Measurements from ENCODE around the gene SPI1.
"Not testable (repeated sequence)": the region's sequence is repeated elsewhere in the genome, so short reads cannot be mapped to it uniquely, and the experiment has no call there.

The SPI1 gene

DNA sequence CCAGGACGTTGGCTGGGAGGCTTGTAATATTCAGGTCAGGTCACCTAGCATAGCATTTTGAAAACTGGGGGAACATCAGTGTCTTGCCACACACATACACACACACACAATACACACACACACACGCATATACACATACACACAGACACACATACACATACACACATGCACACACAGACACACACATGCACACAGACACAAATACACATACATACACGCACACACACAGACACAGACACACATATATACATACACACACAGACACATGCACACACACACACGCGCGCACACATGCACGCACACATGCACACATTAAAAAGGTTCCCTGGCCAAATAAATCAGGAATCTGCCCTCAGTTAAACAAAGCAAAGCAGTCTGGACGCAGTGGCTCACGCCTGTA, 38.3 kb downstream of the SPI1 start:
- DNase-seq (ENCODE audit: low read depth): no peak

DNA sequence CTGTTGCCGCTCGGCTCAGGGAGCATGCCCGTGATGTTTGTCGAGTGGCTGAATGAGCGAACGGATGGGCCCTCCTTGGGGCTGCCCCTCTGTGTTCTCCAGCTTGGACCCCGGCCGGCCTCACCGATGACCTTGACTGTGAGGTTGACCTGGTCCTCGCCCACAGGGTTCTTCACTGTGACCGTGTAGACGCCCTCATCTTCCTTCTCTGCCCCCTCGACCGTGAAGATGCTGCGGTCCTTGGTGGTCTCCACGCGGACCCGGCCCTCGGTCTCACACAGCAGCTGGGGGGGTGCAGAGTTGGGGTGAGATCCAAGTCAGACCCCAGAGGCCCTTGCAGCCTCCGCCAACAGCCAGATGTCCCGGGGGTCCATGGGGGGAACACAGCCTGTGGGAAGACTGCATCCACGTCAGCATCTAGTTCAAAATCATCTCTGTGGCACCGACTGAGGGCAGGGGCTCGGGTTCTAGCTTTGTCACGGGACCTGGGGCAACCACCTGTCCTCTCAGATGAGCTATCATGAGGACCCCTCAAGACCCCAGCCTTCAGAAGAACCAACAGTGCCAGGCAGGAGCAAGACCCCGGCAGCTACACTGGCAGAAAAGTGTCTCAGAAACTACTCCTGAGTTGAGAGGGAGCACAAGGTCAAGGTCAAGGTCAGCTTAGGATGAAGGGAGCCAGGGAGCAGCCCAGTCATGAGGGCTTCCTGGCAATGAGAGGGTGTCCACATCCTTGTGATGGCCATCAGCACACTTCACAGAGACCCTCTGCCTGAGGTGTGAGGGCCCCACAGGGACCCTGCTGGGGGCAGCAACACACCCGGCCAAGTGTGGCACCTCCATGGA, 39.7 kb downstream of the SPI1 start:
- no peak for DNase-seq (ENCODE audit: low read depth)

DNA sequence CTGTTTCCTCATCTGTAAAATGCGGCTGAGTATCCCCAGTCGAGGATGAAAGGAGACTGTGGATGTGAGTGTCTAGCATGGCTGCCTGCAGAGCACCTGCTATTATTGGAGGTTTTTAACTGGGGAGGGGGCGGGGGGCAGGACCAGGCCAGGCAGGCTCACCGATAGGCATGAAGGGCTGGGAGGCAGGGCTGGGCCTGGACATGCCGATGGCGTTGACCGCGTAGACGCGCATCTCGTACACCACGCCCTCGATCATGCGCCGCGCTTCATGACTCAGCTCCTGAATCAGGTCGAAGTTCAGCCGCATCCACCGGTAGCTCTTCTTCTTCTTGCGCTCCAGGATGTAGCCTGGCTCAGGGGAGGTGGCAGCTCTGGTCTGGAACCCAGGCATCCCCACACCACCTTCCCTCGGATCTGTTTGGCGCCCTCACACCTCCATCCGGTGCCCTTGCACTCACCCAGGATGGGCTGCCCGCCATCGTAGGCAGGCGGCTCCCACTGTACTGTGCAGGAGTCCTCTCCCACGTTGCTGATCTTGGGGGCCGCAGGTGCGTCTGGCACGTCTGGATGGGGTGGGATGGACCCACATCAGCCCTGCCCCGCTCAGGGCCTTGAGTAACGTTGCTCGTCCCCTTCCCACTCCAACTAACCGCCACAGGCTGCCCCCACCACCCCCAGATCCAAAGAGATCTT, 41.0 kb downstream of the SPI1 start:
- no peak for DNase-seq (ENCODE audit: low read depth)

DNA sequence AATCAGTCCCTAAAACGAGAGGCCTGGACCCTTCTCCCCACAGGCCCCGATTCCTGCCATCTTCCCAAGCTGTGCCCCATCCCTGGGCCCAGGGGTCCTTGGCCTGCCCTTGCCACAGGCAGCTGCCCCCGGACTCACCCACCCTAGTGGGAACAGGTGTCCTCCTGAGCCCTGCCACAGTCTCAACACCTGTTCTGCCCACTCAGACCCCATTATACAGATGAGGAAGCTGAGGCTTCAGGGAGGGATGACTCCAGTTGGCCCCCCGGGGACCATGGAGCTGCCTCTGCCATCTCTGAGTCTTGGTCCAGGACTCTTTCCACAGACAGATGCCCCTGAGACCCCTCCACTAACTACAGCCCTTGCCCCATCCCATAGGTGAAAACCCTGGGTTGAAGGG, 41.8 kb downstream of the SPI1 start:
- DNase-seq (ENCODE audit: low read depth): no peak

DNA sequence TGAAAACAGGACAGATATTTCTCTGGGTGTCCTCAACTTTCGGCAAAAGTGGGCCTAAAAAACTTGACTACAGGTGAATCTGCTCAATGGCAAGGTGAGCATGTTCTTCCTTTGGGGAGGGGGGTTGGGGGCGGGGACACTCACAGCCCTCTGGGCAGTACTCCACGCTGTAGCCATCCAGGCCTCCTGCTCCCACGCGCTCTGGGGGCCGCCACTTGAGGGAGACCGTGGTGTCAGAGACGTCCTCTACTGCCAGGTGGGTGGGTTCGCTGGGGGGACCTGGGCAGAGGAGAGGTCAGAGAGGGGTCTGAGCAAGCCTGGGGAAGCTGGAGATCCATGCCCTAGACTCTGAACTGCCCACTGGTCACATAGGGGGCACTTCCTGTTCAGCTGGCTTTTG, 42.6 kb downstream of the SPI1 start:
- no peak for DNase-seq (ENCODE audit: low read depth)

DNA sequence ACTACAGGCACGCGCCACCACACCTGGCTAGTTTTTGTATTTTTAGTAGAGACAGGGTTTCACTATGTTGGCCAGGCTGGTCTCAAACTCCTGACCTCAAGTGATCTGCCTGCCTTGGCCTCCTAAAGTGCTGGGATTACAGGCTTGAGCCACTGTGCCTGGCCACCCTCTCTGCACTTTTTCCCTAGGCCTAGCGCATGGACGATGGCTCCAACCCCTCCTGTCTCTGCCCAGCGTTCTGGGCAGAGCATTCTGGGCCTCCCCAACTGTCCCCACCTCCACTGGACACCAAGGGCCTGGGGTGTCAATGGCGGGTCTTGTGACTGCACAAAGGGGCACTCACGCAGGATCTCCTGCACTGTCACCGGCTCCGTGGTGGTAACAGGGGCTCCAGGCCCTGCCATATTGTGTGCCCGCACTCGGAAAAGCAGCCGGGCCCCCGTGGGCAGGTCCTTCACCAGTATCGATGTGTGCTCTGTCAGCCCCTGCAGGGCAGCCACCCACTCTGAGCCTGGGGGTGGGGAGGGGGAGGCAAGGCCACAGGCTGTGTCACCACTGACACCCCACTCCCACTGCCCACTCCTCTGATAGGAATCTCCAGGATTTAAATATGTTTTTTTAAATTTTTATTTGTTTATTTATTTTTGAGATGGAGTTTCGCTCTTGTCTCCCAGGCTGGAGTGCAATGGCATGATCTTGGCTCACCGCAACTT, 43.5 kb downstream of the SPI1 start:
- not testable (repeated sequence) for DNase-seq (ENCODE audit: low read depth)

DNA sequence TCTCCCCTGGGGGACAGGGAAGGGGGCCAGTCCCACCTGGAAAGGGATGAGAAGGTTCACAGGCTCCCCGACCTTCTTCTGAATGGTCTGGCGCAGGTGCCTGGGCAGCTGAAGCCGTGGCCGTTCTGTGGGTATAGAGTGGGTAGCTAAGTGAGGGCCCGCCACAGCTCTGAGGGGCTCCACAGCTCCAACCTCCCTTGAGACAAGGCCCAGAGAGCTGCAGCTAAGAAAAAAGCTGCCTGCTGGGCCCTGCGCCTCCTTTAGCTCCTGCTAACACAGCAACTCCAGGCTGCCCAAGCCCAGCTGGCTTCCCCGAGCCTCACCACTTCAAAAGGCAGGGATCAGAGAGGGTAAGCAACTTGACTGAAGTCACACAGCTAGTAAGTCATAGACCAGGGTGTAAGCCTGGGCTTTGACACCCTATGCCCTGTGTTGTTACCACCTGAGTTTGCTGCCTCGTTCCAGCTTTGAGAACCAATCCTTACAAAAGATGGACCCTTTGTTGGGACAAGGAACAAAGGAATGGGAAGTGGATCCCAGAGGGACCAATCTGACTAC, 44.4 kb downstream of the SPI1 start:
- no peak for DNase-seq (ENCODE audit: low read depth)

DNA sequence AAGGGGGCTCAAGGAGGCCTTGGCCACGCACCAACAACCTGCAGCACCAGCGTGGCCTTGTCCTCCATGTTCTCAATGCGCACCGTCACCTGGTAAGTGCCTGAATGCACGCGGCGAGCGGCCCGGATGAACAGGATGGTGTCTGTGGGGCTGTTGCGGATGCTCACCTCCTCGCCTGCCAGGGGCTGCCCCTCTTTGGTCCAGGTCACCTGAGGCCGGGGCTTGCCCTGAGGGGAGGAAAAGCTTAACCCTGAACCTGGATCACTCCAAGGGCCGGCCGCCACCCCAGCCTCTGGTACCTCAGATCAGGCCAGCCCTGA, 44.9 kb downstream of the SPI1 start:
- DNase-seq (ENCODE audit: low read depth): no peak

DNA sequence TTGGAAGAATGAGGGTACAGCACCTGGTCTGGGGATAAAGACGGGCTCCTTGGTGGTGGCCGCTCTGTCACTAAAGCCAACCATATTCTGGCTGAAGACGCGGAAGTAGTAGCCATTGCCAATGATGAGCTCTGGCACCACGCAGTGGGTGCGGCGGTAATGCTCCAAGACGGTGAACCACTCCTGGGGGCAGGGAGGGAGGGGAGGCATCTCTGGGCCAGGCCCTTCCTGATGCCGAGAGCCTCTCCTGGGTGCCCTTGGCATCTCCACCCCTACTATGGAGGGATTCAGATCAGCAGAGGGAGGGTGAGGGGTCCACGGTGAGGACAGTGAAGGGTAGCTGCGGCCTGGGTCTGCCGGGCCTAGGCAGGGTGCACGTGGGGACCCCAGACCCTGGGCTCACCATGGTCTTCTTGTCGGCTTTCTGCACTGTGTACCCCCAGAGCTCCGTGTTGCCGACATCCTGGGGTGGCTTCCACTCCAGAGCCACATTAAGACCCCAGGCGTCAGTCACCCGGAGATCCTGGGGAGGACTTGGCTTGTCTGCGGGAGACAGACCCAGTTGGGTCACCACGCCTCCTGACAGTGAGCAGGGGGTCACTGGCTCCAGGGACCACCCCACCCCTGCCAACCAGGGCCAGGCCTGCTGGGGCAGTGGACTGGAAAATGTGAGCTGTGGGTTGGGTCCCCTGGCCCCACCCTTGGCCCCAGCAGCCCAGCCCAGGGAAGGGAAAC, 45.4 kb downstream of the SPI1 start:
- no peak for DNase-seq (ENCODE audit: low read depth)

DNA sequence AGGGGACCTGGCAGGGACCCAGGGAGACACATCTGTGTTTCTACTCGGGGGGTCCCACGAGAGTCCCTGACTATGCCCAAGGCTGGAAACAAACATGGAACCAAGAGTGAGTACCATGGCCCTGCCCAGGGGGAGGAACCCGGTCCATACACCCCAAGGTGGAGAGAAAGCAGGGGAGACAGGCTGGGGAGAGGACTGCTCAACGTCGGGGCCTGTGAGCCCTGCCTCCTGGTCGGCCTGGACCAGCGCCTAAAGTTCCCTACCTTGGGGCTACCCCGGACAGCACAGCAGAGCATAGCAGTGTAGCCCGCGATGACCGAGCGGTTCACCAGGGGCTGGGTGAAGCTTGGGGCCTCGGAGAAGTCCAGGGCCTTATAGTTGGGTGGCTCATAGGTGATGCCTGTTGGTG, 46.0 kb downstream of the SPI1 start:
- DNase-seq (ENCODE audit: low read depth): no peak

DNA sequence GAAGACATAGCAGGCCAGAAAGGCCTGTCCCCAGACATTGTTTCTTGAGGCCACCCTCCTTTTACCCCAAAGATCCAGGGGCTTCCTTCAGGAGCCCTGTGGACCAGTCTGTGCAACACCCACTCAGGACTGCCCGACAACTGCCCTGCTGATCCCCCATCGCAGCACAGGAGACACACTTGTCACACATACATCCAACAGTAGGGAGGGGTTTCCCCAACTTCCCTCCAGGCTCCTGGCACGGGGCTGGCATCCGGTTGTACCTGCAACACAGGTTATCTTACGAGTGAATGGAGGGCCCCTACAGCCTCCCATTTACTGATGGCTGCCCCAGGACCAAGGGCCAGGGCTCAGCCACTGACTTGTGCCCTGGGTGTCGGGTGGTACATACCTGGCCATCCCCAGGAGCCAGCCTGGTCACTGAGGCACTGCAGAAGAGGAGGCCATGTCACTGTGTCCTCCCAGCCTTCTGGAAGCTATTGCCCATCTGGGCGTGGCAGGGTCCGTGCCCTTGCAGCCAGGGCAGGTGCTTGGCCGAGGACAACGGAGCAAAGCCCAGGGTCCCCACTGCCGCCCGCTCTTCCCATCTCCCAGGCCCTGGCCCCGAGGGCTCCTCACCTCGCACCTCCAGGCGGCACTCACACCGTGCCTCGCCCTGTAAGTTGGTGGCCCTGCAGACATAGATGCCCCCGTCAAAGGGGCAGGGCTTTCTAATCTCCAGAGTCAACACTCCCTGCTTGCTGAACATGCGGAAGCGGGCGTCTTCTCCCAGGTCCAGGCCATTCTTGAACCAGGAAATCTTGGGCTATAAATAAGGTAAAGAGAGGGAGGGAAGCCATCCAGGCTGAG, 46.7 kb downstream of the SPI1 start:
- no peak for DNase-seq (ENCODE audit: low read depth)

DNA sequence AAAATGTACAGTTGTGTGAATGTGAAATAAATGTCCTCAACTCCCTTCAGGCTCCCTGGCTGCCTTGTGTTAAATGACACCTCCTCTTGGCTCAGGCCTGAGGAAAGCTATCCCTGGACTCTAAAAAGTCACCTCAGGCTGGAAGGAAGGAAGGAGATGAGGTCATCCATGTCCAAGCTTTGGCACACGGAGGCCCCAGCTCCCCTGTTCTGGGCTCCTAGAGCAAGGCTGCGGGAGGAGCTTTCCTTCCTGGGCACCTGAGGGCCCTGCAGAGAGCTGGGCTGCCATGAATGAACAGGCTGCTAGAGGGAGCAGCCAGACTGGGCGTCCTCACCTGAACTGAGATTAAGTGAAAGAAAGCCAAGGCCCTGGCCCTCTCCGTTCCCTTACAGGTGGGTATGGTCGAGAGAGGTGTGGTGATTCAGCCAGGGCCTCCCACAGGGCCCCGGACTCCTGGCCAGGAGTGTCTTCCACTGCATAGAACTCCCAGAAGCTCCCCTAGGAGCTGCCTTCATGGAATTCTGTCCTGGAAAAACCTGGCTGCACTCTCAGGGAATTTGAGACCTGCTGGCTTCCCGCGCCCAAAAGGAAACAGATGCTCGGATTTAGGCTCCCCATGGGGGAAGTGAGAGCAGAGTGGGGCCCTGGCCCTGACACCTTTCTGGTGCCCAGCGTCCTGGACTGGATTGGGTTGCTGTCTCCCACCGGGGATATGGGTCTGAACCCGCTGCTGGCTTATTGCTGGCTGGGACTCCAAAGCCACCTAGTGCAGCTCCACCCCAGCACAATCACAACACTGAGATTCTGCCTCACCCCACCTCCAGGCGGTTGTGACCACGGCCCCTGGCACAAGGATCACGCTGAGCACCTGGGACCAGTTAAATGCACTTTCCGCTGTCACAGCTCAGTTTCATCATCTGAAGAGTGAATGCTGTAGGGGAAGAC, 48.1 kb downstream of the SPI1 start:
- no peak for DNase-seq (ENCODE audit: low read depth)

DNA sequence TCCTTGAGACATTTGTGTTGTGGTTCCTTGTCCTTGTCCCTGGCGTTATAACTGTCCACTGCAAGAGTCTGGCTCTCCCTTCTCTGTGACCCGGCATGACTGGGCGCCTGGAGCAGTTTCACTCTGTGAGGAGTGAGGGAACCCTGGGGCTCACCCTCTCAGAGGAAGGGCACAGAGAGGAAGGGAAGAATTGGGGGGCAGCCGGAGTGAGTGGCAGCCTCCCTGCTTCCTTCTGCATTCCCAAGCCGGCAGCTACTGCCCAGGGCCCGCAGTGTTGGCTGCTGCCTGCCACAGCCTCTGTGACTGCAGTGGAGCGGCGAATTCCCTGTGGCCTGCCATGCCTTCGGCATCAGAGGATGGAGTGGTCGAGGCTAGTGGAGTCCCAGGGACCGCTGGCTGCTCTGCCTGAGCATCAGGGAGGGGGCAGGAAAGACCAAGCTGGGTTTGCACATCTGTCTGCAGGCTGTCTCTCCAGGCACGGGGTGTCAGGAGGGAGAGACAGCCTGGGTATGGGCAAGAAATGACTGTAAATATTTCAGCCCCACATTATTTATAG, 48.8 kb downstream of the SPI1 start:
- DNase-seq (ENCODE audit: low read depth): no peak

DNA sequence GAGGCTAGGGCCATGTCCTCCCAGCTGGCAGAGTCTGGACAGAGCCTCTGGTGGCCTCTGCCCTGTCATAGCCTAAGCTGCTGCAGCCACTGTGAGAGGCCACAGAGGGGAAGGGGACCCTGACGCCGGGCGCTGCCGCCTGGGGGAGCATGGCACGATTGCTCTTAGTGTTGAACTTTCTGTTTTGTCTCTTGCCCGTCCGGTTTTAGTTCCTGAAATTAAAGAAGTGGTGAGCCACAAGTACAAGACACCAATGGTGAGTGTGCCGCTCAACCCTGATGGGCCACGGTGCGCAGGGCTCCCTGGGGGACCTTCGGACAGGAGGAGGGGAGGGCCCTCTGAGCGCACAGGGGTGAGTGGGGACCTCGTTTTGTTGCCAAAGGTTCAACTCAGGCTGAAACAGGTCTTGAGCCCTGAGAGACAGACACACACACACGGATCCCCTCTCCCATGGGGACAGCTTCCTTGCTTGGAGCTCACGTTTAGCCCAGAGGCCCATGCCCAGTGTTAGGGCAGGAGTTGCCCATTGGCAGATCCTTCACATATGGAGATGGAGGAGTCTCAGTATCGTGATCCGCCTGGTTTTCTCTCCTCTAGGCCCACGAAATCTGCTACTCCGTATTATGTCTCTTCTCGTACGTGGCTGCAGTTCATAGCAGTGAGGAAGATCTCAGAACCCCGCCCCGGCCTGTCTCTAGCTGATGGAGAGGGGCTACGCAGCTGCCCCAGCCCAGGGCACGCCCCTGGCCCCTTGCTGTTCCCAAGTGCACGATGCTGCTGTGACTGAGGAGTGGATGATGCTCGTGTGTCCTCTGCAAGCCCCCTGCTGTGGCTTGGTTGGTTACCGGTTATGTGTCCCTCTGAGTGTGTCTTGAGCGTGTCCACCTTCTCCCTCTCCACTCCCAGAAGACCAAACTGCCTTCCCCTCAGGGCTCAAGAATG, 49.6 kb downstream of the SPI1 start:
- DNase-seq (ENCODE audit: low read depth): no peak

DNA sequence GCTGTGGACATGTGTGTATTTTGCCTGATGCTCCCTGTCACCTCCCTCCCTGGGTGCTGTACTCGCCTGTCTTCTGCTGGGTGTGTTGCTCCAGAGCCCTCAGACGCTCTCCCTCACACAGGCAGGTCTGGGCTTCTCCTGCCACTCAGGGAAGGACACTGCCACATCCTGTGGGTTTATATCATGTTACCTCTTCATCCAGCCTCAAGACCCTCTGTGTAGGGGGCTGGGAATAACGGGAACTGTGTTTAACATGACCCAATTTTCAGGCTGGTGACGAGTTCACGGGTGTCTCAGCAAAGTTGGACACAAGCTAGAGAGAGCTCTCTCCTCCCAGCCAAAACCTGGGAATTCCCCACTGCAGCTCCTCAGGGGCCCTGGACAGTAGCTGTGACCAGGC, 50.4 kb downstream of the SPI1 start:
- no peak for DNase-seq (ENCODE audit: low read depth)

DNA sequence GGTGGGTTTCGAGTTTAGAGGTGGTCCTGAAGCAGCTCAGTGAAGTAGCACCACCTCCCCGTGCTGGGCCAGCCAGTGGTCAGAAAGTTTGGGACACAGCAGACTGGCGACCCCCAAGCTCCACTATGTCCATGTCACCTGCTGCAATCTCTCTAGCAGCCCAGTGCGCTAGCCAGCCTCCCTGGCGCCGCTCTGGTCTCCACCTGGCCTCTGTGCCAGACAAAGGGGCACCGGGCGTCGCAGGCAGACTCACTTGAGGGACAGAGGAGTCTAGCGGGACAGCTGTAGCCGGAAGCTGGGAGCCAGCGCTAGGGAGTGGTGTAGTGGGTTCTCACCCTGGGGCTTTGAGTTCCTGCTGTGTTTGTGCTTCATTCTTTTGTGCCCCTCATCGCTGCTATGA, 51.3 kb downstream of the SPI1 start:
- DNase-seq (ENCODE audit: low read depth): no peak

DNA sequence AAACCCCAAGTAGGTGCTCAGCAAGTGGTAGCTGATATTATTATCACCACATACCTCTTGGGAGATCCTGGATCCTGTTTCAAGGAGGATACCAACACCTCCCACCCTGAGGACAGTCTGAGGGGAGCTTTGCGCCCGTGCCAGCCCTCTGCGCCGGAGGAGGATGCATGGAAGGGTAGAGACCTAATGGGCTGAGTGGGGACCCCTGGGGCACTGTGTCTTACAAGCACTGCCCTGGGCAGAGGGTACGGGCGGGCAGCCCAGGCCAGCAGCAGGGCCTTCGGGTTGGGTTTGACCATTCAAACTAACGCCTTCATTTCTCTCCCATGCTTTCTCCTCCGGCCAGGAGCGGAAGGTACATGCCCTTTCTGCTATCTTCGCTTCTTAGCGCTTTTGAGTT, 52.1 kb downstream of the SPI1 start:
- DNase-seq (ENCODE audit: low read depth): no peak

DNA sequence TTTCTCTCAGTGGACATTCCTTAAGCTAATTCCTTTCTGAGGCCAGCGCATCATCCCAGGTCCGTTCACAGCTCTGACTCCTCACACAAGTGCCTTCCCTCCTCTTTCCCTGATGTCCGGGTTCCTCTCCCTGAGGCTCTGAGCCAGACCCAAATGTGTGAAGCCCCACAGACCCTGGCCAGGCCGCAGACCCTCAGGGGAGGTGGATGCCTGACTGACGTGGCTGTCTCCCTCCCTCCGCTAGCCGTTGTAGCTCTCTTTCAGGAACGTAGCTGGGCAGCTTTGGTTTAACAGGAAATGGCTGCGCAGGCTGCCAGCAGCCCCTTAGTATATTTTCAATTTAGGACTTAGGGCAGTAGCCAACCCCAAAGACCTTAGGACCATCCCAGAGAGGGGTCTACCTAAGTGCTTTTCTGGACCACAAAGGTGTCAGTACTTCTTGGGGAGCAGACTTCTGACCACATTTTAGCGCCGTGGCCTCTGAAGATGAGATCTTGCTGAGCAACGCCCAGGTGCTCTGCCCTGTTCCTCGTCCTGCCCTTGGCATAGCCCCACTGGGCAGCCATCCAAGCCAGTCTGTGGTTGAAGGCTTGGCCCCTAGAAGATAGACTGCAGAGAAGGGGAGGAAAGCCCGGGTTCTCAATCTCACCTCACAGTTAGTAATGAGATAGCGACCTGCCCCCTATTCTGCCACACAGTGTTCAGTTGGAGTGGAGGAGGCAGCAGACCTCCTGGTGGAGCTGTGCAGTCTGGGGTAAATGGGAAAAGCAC, 52.9 kb downstream of the SPI1 start:
- DNase-seq (ENCODE audit: low read depth): no peak
